Measurements from ENCODE around the gene NPY2R.

Gene NPY2R, protein sequence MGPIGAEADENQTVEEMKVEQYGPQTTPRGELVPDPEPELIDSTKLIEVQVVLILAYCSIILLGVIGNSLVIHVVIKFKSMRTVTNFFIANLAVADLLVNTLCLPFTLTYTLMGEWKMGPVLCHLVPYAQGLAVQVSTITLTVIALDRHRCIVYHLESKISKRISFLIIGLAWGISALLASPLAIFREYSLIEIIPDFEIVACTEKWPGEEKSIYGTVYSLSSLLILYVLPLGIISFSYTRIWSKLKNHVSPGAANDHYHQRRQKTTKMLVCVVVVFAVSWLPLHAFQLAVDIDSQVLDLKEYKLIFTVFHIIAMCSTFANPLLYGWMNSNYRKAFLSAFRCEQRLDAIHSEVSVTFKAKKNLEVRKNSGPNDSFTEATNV

DNA sequence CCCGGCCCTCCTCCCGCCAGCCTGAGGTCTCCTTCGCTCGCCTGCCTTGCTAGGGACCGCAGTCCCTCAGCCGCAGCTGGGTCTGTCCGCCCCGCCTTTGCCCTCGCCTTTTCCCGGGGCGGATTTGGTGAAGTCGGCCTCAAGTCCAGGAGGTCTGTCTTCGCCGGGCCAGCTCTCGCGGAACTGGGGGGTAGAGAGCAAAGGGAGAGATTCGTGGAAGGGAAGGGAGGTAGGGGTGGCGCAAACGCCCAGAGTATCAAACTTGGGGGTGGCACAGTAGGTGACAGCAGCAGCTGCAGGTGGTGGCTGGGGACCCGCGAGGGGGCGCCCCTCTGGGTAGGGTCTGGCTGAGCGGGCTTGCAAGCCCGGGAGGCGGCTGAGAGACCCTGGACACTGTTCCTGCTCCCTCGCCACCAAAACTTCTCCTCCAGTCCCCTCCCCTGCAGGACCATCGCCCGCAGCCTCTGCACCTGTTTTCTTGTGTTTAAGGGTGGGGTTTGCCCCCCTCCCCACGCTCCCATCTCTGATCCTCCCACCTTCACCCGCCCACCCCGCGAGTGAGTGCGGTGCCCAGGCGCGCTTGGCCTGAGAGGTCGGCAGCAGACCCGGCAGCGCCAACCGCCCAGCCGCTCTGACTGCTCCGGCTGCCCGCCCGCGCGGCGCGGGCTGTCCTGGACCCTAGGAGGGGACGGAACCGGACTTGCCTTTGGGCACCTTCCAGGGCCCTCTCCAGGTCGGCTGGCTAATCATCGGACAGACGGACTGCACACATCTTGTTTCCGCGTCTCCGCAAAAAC, at the start of gene NPY2R:
NPY2R (plus strand) TSS at position 379 of the 797 bp plus-strand sequence. CDS start 5,304 bp downstream, outside the sequence.
- DNase-seq (ENCODE audit: extremely low read depth in 1 of 2, low read depth in 1 of 2), result no peak

DNA sequence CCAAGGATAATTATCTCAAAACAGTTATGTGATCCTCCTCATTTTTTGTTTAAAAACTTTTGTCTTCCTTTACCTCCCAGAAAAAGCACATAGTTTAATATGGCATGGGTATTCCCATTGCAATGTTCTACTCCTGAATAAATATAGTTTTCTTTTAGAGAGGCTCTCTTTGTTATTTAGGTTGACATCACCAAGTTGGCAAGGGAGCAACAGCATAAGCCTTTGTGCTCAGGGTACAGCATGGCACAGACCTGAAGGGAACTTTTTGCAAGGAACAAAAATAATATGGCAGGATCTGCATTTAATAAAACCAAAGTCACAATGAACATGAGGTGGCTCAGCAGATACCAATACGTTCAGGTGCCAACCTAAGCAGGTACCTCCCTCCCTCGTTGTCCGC, 47.1 kb upstream of the NPY2R start:
- DNase-seq (ENCODE audit: extremely low read depth in 1 of 2, low read depth in 1 of 2), result no peak

DNA sequence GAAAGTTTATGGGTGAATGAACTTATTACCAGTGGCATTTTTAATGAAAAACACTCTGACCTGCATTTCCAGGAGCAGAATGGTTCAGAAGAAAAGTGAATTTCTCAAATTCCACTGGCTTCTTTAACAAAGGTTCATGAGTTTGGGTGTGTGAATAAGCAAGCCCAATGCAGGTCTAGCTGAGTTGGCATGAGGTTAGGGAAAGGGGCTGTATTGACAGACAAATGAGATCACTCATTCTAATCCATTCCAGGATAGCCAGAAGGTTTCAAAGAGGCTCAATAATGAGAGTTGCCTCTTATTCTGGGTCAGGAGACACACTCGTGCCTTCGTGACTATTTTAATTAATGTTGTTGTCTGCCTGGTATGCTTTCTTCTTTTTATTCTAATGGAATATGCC, 43.7 kb upstream of the NPY2R start:
- no peak for DNase-seq (ENCODE audit: extremely low read depth in 1 of 2, low read depth in 1 of 2)

DNA sequence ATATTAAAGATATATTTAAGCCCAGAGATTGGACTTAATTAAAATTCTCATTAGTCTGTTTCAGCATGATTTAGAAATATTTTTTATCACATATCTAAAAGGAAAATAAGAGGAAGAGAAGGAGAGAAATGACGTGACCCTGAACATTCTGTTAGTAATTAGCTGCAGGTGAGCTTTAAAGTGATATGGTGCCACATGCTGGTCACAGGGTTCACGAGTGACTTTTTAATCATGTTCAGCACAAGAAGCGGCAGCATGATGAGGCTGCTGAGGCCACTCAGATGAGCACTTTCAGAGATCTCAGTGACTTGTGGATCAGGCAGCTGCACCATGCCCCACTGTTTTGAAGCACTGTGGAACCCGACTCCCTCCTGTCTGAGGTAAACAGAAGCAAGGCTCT, 37.9 kb upstream of the NPY2R start:
- no peak for DNase-seq (ENCODE audit: extremely low read depth in 1 of 2, low read depth in 1 of 2)

DNA sequence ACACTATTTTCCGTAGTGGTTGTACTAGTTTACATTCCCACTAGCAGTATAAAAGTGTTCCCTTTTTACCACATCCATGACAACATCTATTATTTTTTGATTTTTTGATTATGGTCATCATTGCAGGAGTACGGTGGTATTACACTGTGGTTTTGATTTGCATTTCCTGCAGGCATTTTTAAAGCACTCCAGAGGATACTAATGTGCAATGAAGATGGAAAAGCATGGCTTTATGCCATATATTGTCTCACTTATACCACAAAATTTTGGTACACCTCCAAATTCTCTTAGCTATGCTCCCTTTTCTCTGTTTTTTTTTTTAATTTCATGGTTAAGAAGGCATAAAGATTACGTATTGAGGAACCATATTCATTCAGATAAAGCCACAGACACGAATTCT, 35.1 kb upstream of the NPY2R start:
- DNase-seq (ENCODE audit: extremely low read depth in 1 of 2, low read depth in 1 of 2), result no peak

DNA sequence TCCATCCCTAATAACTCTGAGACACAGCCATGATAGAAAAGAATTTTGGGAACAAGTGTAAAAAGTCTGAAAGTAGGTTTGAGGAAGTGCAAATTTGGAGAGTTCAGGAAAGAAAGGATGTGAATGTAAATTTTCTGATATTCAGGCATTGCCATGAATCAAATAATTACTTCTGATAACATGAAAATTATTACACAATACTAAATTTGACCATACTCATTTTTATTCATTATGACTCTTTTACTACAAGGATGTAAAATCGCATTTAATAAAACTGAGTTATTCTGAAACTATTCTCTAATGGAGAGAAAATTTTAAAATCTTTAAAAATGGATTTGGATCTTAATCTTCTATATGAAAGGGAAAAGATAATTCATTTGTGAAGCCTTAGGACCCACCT, 33.8 kb upstream of the NPY2R start:
- DNase-seq (ENCODE audit: extremely low read depth in 1 of 2, low read depth in 1 of 2), result no peak

DNA sequence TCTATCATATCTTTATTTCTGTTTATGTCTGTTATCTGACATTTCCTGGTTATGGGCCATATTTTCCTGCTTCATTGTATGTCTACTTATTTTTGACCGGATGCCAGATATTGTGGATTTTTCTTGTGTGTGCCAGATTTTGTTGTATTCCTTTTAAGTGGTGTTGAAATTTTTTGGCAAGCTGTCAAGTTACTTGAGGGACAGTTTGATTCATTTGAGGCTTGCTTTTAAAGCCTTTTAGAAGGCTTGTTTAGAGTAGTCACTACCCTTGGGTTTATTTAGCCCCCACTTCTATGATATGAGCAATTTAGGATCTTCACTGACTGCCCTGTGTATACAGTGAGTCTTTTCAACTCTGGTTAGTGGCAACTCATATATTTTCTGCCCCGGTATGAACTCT, 29.2 kb upstream of the NPY2R start:
- no peak for DNase-seq (ENCODE audit: extremely low read depth in 1 of 2, low read depth in 1 of 2)

DNA sequence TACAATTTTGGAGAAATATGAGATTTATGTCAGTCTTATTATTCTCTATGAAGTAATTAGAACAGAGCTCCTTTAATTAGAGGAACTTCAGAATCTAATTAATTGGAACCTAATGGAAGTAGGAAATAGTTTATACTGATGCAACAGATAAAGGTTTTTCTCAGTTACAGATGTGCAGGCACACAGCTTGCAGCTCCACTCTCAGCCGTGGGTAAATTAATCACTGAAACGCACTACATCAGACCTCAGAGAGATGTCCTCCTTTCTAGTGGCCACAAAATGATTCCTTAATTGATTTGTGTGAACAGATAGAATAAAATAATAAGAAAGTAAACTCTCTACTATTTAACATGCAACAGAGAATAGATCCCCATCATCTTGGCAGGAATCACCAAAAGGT, 21.5 kb upstream of the NPY2R start:
- no peak for DNase-seq (ENCODE audit: extremely low read depth in 1 of 2, low read depth in 1 of 2)

DNA sequence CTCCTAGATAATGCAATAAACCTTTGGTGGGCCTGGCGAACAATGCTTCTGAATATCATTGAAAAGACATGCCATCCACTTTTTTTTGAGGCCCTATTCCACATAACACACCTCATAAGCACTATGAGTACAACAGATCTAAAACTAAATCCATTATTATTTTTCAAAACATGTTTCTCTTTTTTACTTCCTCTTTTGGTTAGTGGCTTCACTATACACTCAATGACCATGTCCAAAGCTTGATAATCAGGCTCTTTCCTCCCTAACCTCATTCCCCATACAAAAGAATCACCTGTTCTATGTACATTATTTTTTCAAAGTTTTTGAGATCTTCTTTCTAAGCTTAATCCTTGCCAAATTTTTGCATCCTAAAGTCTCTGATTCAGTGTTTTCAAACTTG, 20.4 kb upstream of the NPY2R start:
- DNase-seq (ENCODE audit: extremely low read depth in 1 of 2, low read depth in 1 of 2), result no peak

DNA sequence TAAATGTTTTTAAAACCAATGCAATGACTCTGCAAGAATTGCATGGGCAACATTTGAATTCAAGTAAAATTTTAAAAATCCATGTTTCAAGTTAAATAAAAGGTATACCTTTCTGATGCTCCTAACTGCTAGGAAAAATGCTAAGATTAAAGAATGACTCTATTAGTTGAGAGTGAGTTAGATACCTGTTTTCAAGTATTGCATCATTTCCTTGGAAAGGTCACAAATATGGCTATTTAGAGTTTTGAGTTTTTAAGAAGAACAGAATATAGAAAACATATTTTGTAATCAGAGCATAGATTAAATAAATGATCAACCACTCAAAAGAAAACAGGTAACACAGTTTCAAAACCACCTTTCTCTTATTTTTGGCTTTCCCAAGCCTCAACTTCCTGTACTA, 18.3 kb upstream of the NPY2R start:
- no peak for DNase-seq (ENCODE audit: extremely low read depth in 1 of 2, low read depth in 1 of 2)

DNA sequence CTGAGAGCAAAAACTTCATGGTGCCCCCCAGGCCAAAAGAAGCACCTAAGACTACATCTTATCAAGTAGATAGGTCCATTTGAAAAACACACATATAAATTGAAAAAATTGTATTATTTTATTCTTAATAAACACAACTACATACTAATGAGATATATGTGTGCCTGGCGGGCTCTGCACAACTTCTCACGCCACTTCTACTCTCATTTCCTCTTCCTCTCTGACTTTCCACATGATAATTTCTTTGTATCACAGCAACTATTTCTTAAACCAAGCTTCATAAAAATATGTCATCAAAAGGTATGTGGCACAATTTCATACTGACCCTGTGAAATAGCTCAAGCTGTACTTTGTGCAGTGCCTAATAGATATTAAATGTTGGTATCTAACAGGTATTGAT, 10.7 kb upstream of the NPY2R start:
- DNase-seq (ENCODE audit: extremely low read depth in 1 of 2, low read depth in 1 of 2), result no peak

DNA sequence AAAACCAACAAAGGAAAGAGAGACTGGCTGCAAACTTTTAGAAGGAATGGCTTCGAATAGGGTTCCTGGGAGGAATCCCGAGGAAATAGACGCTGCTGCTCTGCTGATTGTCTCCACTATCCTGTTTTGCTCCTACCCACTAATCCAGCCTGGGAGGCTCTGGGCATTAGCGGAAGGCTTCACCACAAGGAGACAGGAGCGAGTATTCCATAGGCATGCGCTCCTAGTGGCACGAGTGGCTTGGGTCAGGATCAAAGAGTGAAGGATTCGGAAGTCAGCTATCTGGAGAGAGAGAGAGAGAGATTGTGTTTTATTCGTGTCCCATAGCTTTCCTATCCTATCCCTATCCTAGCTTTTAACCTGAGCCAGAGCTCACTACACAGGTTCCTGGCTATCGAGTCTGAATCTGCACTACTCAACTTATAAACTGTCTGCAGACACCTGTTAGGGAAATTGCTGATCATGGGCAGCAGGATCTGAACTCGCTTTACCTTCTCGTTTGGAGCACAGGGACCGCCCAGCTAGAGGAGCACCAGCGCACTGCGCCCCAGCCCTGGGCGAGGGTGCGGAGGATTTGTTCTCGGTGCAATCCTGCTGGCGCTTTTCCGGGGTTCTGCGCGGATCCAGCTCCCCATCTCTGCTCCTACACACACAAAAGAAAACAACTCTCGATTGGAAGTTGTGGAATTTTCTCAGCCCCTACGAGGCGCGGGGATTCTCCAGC, 740 bp upstream of the NPY2R start:
- no peak for DNase-seq (ENCODE audit: extremely low read depth in 1 of 2, low read depth in 1 of 2)

DNA sequence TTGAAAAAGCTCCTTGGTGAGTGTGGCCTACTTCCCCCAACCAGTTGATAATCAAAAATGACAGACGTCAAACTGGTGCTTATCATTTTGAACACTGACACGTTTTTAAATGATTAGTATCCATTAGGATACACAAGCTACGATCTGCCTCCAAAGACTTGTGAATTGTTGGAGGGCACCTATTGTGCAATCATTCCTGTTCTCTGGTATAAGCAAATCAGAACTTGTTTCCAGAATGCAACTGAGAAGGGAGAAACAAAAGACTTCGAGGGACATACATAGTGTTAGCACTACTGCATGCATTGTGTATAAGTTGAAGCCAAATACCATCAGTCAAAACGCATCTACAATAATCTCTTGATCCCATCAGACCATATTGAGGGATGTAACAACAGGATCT, 11.6 kb downstream of the NPY2R start:
- no peak for DNase-seq (ENCODE audit: extremely low read depth in 1 of 2, low read depth in 1 of 2)

DNA sequence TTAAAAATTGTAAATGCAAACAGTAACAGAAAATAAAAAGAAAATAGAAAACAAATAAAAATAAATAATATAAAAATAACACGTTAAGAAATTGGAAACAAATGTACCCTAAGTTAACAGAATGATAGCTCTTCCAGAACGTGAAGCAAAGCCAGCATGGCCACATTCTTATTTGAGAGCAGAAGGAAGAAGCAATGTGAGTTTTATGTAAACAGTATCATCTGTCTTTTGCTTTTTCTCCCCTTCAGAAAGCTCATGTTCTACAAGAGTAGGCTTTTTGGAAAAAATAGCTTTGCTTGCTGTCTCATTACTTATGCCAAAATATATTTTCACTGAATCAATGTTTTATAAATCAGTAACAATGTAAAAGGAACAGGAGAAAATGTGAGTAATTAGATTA, 18.7 kb downstream of the NPY2R start:
- no peak for DNase-seq (ENCODE audit: extremely low read depth in 1 of 2, low read depth in 1 of 2)

DNA sequence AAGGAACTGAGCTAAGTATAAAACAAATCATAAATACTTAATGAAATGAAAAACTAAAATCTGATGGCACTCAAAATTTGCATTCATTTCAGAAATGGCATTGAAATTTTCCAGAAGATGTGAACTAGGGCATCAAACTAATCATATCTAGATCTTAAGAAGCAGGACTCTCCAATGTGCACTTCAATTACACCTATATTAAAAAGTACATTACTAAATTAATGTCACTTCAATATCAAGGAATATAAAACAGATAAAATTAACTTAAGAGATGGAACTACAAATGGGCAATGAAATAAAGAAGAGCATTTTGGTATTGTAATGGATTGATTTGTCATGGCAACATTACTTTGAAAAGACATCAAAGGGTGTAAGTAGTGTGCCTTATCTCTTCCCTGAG, 20.3 kb downstream of the NPY2R start:
- no peak for DNase-seq (ENCODE audit: extremely low read depth in 1 of 2, low read depth in 1 of 2)

DNA sequence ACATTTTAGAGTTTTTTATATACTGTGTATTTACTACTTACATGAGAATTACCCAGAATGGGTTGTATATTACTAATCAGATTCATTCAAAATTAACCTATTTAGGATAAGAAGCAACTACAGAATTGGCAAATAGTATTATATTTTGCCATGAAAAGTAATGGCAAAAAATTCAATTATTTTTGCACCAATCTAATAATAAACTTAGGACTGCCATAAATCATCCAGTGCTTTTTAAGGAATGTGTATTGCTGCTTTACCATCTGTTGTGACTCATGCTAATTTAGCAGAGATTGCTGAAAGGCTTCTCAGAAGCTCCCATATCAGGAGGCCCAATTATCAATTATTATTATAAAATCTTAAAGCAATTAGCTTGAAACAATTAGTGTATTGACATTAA, 24.0 kb downstream of the NPY2R start:
- DNase-seq (ENCODE audit: extremely low read depth in 1 of 2, low read depth in 1 of 2), result no peak

DNA sequence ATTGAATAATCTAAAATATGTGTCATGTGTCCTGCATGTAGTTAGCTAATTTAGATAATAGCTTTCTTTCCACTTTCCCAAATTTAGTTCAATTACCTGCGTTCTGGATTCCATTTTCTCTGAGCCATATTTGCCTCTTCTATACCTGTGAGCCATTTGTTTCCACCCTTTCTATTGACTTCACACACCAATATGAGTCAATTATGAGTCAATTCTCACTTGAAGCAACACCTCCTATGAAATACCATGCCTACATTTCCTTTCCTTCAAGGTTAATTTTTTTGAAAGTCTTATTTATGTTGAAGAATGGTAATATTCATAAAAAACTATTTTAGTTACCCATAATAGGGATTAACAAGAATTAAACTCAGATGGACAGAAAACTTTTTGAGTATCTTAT, 25.8 kb downstream of the NPY2R start:
- no peak for DNase-seq (ENCODE audit: extremely low read depth in 1 of 2, low read depth in 1 of 2)

DNA sequence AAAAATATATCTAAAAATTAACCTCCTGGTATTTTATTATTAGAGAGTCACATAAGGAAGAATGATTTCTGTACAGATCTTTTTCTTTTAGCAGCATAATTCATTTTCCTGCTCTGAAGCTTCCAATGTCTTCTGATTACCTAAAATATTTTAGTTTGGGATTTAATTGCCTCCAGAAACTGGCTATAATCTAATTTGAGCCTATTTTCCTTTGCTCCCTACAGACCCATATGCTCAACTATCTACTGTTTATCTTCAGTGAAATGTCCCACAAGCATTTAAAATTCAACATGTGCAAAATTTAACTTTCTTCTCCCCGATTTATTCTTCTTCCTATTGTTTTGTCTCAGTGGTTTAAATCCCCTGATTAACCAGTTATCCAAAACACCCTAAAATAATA, 29.1 kb downstream of the NPY2R start:
- no peak for DNase-seq (ENCODE audit: extremely low read depth in 1 of 2, low read depth in 1 of 2)

DNA sequence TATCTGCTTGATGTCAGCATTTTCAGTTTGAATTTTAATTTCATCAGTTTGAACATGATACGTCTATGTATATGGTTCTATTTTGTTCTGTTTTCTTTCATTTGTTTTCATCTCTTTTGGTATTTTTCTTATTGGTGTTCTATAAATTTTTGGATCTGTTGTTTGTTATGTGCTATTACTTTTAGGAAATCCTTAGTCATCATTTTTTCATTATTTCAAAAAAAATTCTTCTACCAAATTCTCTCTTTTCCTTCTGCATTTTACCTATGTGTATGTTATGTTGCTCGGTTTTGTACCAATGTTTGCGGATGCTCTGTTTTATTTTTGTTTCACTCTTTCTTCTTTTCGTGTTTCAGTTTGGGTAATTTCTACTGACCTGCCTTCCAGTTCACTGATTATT, 32.8 kb downstream of the NPY2R start:
- no peak for DNase-seq (ENCODE audit: extremely low read depth in 1 of 2, low read depth in 1 of 2)

DNA sequence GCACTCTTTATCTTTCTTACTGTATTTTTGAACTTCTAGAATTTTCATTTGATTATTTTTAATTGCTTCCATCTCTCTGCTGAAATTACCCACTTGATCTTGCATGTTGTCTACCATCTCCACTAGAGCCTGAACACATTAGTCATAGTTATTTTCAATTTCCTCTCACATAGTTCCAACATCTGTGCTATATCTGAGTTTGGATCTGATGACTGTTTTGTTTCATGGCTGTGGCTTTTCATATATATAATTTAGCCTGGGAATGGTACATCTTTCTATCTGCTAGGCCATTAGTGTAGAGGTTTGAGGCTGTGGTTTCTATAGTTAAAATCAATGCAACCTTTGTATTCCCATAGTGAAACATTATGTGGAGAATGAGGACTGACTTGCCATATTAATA, 33.2 kb downstream of the NPY2R start:
- no peak for DNase-seq (ENCODE audit: extremely low read depth in 1 of 2, low read depth in 1 of 2)

DNA sequence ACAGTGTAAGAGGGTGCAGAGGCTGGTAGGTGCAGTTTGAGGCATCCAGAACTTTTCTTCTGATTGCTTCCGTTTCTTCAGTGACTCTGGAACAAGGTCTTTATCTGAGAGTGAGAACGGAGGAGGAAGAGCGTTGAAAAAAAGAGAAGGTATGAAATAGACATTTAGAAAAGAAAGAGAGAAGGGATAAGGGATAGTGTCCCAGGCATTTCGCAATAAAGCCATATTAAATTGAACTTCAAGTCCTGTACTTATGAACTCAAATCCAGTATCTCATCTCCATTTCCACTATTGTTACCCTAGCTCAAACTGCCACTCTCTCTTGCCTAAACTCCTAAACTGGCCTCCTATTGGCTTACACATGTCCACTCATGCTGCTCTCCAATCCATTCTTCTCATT, 36.7 kb downstream of the NPY2R start:
- DNase-seq (ENCODE audit: extremely low read depth in 1 of 2, low read depth in 1 of 2), result no peak

Measured in stimulated activated CD8-positive, alpha-beta memory T cell treated with anti-CD3 and anti-CD28 coated beads, Interleukin-7, amount 100 ng/mL, for 48 hours (primary cell).